Heart right ventricle (tissue), 16 donors: Measurements from ENCODE around the gene PTPRN2. TPM values are rescaled to one million over a fixed set of nuclear protein-coding genes. Genes with fewer than 3 reads are reported as not detected.

Experiments
- ATAC-seq, 8 donors: fragments of 200-7000 bp; cut with Tn5 transposase; one replicate each; pipeline ENCODE4 v1.9.1; 2020; ENCODE audit warnings: mild to moderate bottlenecking in 8 of 8, moderate library complexity in 8 of 8, moderate number of reproducible peaks in 1 of 8
- DNase-seq, 2 donors: peaks; one replicate each; pipeline ENCODE4 v3.0.0-alpha.2; 2020
- H3K27ac ChIP-seq, 10 donors: fragments of 200-600 bp; sonication (generic) in 2 of 10; one replicate each; pipeline versions ENCODE4 v1.5.0 to v1.8.0; 2020 to 2022; ENCODE audit warnings: mild to moderate bottlenecking in 3 of 10
- H3K27me3 ChIP-seq, 7 donors: fragments of 200-600 bp; one replicate each; pipeline ENCODE4 v1.8.0; 2021 to 2022; ENCODE audit warnings: mild to moderate bottlenecking in 2 of 7
- H3K36me3 ChIP-seq, 9 donors: fragments of 200-600 bp; sonication (generic) in 1 of 9; one replicate each; pipeline versions ENCODE4 v1.5.0 to v1.8.0; 2020 to 2022; ENCODE audit warnings: mild to moderate bottlenecking in 2 of 9
- H3K4me1 ChIP-seq, 9 donors: fragments of 200-600 bp; sonication (generic) in 1 of 9; one replicate each; pipeline versions ENCODE4 v1.5.0 to v1.8.0; 2020 to 2022; ENCODE audit warnings: mild to moderate bottlenecking in 4 of 9
- H3K4me3 ChIP-seq, 10 donors: fragments of 200-600 bp; sonication (generic) in 2 of 10; one replicate each; pipeline versions ENCODE4 v1.5.0 to v1.8.0; 2020 to 2022; ENCODE audit warnings: mild to moderate bottlenecking in 7 of 10, moderate library complexity in 2 of 10
- H3K9me3 ChIP-seq, 11 donors: fragments of 200-600 bp in 10 of 11; sonication (generic) in 2 of 11; one replicate each; pipeline versions ENCODE4 v1.5.0 to v1.8.0; 2013 to 2022; ENCODE audit warnings: mild to moderate bottlenecking in 2 of 11, control low read depth in 1 of 11, moderate library complexity in 1 of 11
- CTCF ChIP-seq, 9 donors: fragments of 200-600 bp; sonication (generic) in 2 of 9; IDR thresholded peaks; one replicate each; pipeline versions ENCODE4 v1.5.0 to v1.8.0; 2021 to 2022; ENCODE audit warnings: antibody characterized with exemption in 9 of 9, mild to moderate bottlenecking in 5 of 9, moderate library complexity in 1 of 9
- WGBS, 2 donors: extraction: QIAGEN DNeasy Blood & Tissue Kit; methylation state at CpG; one replicate each; pipeline ENCODE4 v1.1.7; 2013; ENCODE audit warnings: inconsistent platforms in 1 of 2; 5-methylcytosine and 5-hydroxymethylcytosine counted together
- intact Hi-C, 10 donors: fragments of 100-400 bp; cut with DNase I; formaldehyde crosslinking; loops; one replicate each; pipeline versions ENCODE4 v1.11.1 to v1.14.2; 2022
- polyA plus RNA-seq, 2 donors: library from polyadenylated mRNA; stranded (reverse); fragments of 200-250 nt; gene quantifications; one replicate each; pipeline ENCODE4 v1.2.3, GENCODE V29; 2013
- total RNA-seq, 10 donors: library from RNA; stranded (reverse); fragmentation: NEBNext Ultra II Directional in 3 of 10; extraction: Animal tissue kit (Norgen Biotek cat#: 25700) in 3 of 10; gene quantifications; one replicate each; pipeline versions ENCODE4 v1.2.1 to v1.2.4, GENCODE V29; 2021 to 2023
- donor health status: Arrhythmogenic right ventricular cardiomyopathy.
- donor health status: ischemic (EF 13 %, LVEDD 7.1; RV severe dilation, severe dysfunction).
- donor health status: healthy with polysubstance abuse.
- donor health status: DM: no; HTN: yes; CAD: no.
- donor health status: DM: no; HTN: no; CAD: no.
- donor health status: ischemic (EF 25% LVEDD 6.9; RV normal size, moderate dysfunction).
- donor health status: ischemic (EF 25% LVEDD 5.7; RV mildly dilated, moderate dysfunction).
- donor health status: healthy.
- donor health status: DM: yes; HTN: yes; CAD: no.
- donor health status: Ischemic cardiomyopathy.
- donor health status: ischemic (EF 35%, LVEDD 5.7; RV mildly dilated, moderate dysfunction).
- donor health status: nonischemic (EF 11% LVEDD 7.7; RV severe dilation, severe dysfunction).
- donor health status: DM: yes; HTN: yes; CAD: no.
- donor health status: PGD.
- donor health status: ischemic (EF 29% LVEDD 5.4; RV normal size, mild dysfunction).
- donor health status: nonischemic (EF 23%, LVEDD 6.1; RV moderate dilation, normal function).

The PTPRN2 gene
- total and polyA plus RNA-seq, 12 donors: 0.82 to 1.8 (median 1.3) TPM

DNA sequence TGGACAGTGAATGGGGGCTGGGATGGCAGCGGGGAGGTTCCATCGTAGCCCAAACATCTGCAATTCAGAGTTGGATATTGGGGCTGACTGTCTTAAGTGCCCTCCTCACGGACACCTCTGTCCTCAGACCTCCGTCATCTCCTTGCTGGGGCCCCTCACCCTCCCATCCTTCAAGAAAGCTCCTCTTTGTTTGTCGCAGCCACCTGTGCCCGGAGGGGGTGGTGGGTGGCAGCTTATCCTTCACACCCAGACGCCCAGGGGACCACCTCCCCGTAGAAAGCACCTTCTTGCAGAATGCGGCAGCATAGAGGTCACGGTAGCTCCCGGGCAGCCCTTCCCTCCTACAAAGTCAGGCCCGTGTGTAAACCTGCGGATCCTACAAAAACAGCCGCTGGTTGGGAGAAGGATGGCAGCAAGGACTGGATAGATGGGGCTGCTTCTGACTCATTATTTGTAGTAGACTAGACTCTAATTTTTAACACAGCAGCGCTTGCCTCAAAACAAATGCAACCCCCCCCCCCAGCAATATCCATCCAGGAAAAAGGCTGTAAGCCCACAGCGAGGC, 1.3 kb upstream of the PTPRN2 start:
- H3K4me3 ChIP-seq: no peak overlapping the region
- peaks cover 0 to 9% (median 0%) of the 10 kb centered on the region in 11 donors for H3K9me3 ChIP-seq
- intact Hi-C loops: no loop called here
- H3K27me3 ChIP-seq: peaks cover 21 to 43% (median 39%) of the 10 kb centered on the region in 7 donors
- H3K27ac ChIP-seq: no peak overlapping the region
- H3K36me3 ChIP-seq: no peaks in the 10 kb centered on the region
- no peak for TF ChIP-seq CTCF (IDR thresholded peaks at IDR 0.05)
- ATAC-seq (no peak), DNase-seq (no peak)
- H3K4me1 ChIP-seq: peaks cover 9 to 24% (median 15%) of the 10 kb centered on the region in 9 donors
- WGBS, 2 donors: 44% methylated on average over 16 of the region's 16 CpGs

DNA sequence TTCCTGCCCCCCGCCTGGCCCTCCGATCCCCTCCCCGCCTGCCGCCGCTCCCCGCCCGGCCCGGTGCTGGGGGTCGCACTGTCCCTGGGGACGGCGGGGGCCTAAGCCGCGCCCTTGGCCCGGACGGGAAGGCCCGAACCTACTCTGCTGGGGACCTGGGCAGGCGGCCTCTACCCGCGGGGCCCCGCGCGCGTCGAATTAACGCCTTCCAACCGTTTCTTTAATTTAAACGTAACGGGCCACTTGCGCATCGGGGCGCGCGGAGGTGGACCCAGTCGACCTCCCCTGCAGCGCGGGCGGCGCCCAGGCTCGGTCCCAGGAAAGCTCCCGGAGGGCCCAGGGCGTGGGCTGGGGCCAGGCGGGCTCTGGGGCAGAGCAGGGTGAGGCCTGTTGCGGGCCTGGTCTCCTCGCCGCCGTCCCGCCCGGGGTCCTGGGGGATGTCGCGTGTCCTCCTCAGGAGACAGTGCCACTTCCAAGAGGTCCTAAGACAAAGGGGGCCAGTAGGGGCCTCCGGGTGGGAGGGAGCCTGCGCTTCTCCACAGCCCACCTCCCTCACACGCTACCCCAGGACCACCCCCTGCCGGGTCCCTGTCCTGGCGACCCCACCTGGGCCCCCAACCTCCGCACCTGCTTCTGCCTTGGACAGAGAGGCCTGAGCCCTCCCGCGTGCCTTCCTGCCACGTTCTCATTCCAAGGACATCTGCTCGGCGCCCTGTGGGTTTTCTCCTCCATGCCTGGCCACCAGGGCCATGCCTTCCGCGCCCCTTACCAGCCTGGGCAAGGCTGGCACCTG, 658 bp upstream of the PTPRN2 start:
- no peak for DNase-seq
- Histone ChIP-seq H3K27ac (no peak overlapping the region), H3K27me3 (peaks cover 21 to 50% (median 46%) of the 10 kb centered on the region in 7 donors), H3K36me3 (no peaks in the 10 kb centered on the region), H3K9me3 (peaks cover 0 to 9% (median 0%) of the 10 kb centered on the region in 11 donors), H3K4me1 (peaks cover 9 to 24% (median 15%) of the 10 kb centered on the region in 9 donors), H3K4me3 (peak overlapping the region in 9 of 10 donors; percentile 9 to 45 (median 34))
- WGBS, 2 donors: 10% methylated on average over 55 to 63 of the region's 63 CpGs
- intact Hi-C loops: no loop called here
- peak in 3 of 8 donors; percentile 9 to 60 (median 29) for ATAC-seq
- no peak for TF ChIP-seq CTCF (IDR thresholded peaks at IDR 0.05)

- TF ChIP-seq CTCF (IDR thresholded peaks at IDR 0.05): no peak
- ATAC-seq (no peak), DNase-seq (no peak)
- peak overlapping the region in 9 of 10 donors; percentile 5 to 38 (median 27) for H3K4me3 ChIP-seq
- H3K36me3 ChIP-seq: no peaks in the 10 kb centered on the region
- WGBS, 2 donors: 4 to 6% methylated on average over 44 to 61 of the region's 63 CpGs
- no peaks in the 10 kb centered on the region for H3K9me3 ChIP-seq
- H3K27ac ChIP-seq: no peak overlapping the region
- intact Hi-C loops: no loop called here
- H3K27me3 ChIP-seq: peaks cover 21 to 66% (median 61%) of the 10 kb centered on the region in 7 donors
- peaks cover 9 to 24% (median 15%) of the 10 kb centered on the region in 9 donors for H3K4me1 ChIP-seq
Measured at GRCh38 chr7:158586499-158587161, 993 bp downstream of the PTPRN2 start.

DNA sequence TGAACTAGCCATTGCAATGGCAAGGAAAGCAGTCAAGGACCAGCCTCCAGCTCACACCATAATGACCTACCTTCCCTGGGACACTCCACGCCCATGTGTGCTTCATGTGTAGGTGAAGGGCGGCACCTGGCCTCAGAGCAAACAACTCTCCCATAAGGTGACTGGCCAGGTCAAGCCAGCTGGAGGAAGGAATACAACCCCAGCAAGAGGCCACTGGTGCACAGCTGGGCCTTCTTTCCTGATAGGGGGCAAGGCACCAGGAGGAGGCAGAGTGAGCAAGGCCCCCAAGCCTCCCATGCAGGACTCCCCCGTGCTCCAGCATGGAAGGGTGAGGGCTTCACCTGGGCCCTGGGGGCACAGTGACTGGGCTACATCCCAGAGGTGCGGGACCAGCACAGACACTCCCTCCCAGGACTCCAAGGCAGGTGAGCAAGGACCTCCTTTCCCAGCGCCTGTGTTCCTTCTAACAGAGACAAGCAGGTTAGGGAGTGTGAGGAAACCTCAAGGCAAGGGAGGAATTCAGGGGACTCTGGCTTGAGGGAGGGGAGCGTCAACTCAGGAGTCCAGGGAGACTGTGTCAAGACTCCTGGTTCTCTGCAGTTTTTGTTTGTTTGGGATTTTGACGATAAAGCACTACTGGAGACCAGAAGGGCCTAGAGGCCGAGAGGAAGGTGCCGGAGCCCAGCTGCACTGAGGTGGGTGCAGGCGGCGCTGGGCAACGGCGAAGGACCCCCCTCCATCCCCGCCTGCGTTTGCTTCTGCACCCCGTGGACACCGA, 1.7 kb downstream of the PTPRN2 start:
- H3K4me3 ChIP-seq: peak overlapping the region in 4 of 10 donors; percentile 10 to 36 (median 20)
- no peaks in the 10 kb centered on the region for H3K36me3 ChIP-seq
- 41 to 44% methylated on average over 17 of the region's 17 CpGs for WGBS, 2 donors
- TF ChIP-seq CTCF (IDR thresholded peaks at IDR 0.05): no peak
- intact Hi-C loops: no loop called here
- ATAC-seq (no peak), DNase-seq (no peak)
- H3K27me3 ChIP-seq: peaks cover 21 to 74% (median 66%) of the 10 kb centered on the region in 7 donors
- H3K27ac ChIP-seq: no peak overlapping the region
- H3K4me1 ChIP-seq: peaks cover 9 to 24% (median 15%) of the 10 kb centered on the region in 9 donors
- H3K9me3 ChIP-seq: peaks cover 0 to 5% (median 0%) of the 10 kb centered on the region in 11 donors
